Measurements from ENCODE around the gene CACFD1.

The CACFD1 gene

DNA sequence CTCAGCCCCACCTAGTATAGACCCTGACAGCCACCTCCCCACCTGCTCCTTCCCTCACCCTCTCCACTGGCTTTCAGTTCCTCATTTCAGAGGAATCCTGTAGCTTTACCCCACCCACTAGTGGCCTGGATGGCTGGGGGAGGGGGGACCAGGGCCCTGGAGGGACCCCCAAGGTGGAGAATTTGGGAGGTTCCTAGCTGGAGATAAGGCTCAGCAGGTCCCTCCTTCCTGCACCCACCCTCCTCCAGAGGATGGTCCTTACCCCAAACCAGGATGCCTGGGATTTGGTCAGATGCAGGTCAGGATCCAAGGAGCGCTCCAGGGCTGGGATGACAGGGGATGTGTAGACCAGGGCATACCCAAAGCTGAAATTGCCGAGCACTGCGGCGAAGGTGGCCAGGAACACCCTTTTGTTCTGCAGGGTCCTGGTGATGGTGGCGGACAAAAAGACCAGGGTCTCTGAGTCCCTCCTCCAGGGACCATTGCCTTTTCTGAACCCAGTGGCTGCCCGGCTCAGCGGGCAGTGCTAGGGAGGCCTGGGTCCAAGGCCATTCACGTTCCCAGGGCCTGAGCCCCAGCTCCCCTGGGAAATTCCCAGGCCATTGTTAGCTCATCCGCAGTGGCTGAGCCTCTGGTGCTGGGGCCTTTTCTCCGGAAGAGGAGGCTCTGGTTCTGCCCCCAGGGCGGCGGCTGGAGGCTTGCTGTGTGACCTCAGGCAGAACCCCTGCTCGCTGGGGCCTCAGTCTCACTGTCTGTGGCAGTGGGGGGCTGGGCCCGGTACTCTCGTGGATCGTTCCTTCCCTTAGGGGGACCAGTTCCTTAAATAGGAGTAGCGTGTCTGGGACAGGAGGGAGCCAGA, 18.4 kb downstream of the CACFD1 start:
- POLR2A ChIA-PET: interaction anchor here (1.0 to 1.5 kb wide), 4 partner anchors 16 to 130 kb away, joined by 3 to 6 read pairs (median 4); partner anchors contain the start of genes MED22 and RPL7A
- DNase-seq (ENCODE audit: extremely low spot score): no peak
- TF ChIP-seq, protein P1, sequence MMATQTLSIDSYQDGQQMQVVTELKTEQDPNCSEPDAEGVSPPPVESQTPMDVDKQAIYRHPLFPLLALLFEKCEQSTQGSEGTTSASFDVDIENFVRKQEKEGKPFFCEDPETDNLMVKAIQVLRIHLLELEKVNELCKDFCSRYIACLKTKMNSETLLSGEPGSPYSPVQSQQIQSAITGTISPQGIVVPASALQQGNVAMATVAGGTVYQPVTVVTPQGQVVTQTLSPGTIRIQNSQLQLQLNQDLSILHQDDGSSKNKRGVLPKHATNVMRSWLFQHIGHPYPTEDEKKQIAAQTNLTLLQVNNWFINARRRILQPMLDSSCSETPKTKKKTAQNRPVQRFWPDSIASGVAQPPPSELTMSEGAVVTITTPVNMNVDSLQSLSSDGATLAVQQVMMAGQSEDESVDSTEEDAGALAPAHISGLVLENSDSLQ (IDR thresholded peaks at IDR 0.05): no peak
- no peak for TF ChIP-seq SP1 (IDR thresholded peaks at IDR 0.05)
- no peak for TF ChIP-seq L3MBTL2 (conservative IDR thresholded peaks at IDR 0.05)
- TF ChIP-seq SUZ12 (IDR thresholded peaks at IDR 0.05): no peak
- TF ChIP-seq TARDBP (IDR thresholded peaks at IDR 0.05): no peak
- no peak for TF ChIP-seq FOXK2 (IDR thresholded peaks at IDR 0.05)
- TF ChIP-seq NFRKB (IDR thresholded peaks at IDR 0.05): no peak
- no peak for TF ChIP-seq CTBP1 (IDR thresholded peaks at IDR 0.05; ENCODE audit: borderline replicate concordance)
- no peak for TF ChIP-seq ELF4 (IDR thresholded peaks at IDR 0.05)
- TF ChIP-seq LEF1 (IDR thresholded peaks at IDR 0.05; ENCODE audit: borderline replicate concordance): no peak
- no peak for TF ChIP-seq HDGF (IDR thresholded peaks at IDR 0.05; ENCODE audit: borderline replicate concordance)
- TF ChIP-seq FOXM1 (IDR thresholded peaks at IDR 0.05; ENCODE audit: borderline replicate concordance): no peak
- no peak for TF ChIP-seq ZNF384 (IDR thresholded peaks at IDR 0.05)

DNA sequence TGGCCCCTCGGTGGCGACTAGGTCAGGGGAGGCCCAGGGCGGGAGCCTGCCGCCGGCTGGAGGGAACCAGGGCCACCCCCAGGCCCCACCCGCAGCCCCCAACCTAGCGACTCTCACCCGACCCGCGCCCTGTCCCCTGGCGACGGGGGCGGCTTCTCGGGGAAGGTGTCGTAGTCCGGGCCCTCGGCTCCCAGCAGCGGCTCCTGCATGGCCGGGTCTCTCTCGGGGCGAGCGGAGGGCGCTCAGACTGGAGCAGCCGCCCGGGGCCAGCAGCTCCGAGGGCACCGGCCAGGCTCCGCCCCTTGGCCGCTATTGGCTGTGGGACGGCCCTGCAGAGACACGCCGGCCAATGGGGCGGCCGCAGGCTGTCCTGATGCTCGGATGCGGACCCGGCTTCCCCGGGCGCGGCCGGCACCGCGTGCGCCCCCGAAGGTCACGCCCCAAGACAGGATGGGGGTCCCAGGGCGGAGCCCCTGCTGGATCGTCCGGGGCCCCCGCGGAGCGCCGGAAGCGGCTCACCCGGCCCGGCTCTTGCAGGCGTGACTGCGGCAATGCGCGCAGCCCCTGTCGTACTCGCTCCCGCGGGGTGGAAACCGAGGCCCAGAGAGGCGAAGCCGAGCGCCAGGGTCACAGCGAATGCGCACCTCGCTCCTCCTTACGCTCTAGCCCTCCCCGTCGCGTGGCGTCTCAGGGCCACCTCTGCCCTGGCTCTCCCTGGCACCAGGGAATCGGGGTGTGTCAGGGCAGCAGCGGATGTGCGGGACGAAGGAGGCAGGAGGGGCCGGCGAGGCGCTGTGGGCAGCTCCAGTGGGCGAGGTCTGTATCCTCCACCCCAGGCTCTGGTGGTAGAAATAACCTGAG, 19.3 kb downstream of the CACFD1 start, which contains the start of gene SLC2A6:
Gene SLC2A6 (minus strand): TSS at position 249 of the 861 bp plus-strand sequence. CDS start 40 bp downstream, at position 209.
- ChIA-PET CTCF (no interaction called here), POLR2A (interaction anchor here (0.6 to 1.5 kb wide), 7 partner anchors 14 to 131 kb away, joined by 3 to 6 read pairs (median 3); partner anchors contain the start of genes MED22 and RPL7A)
- TF ChIP-seq L3MBTL2 (conservative IDR thresholded peaks at IDR 0.05): peak; percentile 89
- TF ChIP-seq ARNT (IDR thresholded peaks at IDR 0.05): no peak
- peak; percentile 94 for DNase-seq (ENCODE audit: extremely low spot score)

More for the DNA sequence above, 18.4 kb downstream of the CACFD1 start:
- CTCF ChIA-PET: no interaction called here

DNA sequence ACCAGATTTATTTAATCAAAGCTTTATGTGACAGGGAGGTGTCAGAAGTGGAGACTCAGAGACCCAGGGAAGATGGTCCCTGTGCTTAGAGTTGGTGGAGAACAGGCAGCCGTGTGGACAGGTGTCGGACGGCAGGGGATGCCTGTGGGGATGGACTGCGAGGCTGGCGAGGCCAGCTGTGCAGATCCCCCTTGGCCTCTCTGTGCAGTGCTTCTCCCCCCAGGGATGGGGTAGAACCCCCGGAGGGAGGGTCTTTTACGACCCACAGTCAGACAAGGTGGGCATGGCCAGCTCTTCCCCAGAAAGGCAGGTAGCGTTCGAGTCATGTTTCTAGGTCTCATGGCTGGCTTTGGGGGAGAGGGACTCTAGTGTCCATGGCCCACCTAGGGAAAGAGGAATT, 23.8 kb downstream of the CACFD1 start:
- DNase-seq (ENCODE audit: extremely low spot score): no peak
- CTCF ChIA-PET: interaction anchor here (1.1 kb wide), 1 partner anchor 297 kb away, joined by 4 read pairs; no protein-coding TSS in a partner anchor
- POLR2A ChIA-PET: no interaction called here
- TF ChIP-seq ZNF384 (IDR thresholded peaks at IDR 0.05): no peak
- TF ChIP-seq, protein P1 (IDR thresholded peaks at IDR 0.05): no peak
- TF ChIP-seq BHLHE40 (IDR thresholded peaks at IDR 0.05; ENCODE audit: borderline replicate concordance): no peak
- TF ChIP-seq L3MBTL2 (conservative IDR thresholded peaks at IDR 0.05): no peak
- TF ChIP-seq SUZ12 (IDR thresholded peaks at IDR 0.05): no peak
- TF ChIP-seq TARDBP (IDR thresholded peaks at IDR 0.05): no peak
- no peak for TF ChIP-seq HDGF (IDR thresholded peaks at IDR 0.05; ENCODE audit: borderline replicate concordance)
- TF ChIP-seq SP1 (IDR thresholded peaks at IDR 0.05): no peak

DNA sequence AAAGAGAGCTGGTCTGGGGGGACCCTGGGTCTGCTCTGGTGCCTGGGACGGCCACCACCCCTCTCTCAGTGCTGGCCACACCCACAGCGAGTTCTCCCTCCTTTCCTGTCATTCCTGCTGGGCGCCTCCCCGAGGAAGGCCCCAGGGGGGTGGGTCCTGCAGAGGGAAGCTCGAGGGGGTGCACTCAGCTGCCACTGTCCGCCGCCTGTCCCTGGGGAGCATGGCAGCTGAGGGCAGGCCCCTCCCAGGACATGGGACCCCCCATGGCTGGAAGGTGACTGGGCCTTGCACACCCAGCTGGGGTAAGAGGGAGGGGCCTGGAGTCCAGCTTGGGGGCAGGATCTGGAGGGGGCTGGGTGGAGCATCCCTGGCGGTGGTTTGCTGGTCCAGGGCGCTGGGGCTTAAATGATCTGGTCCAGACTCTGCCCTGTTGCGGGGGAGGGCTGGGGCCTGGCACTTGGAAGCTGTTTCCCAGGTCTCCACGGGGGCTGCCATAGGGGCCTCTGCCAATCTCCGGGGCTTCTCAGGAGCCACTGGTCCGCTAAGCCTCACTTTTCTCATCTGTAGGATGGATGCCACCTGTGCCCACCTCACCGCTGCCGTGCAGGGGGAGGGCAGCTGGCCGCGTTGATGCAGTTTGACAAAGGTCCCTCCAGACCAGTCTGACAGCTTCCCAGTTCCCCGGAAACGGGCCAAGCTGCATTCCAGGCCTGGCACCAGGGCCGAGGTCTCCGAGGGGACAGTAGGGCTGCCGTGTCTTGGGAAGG, 25.1 kb downstream of the CACFD1 start:
- no peak for TF ChIP-seq ZNF384 (IDR thresholded peaks at IDR 0.05)
- no peak for TF ChIP-seq TARDBP (IDR thresholded peaks at IDR 0.05)
- TF ChIP-seq NFRKB (IDR thresholded peaks at IDR 0.05): no peak
- TF ChIP-seq SP1 (IDR thresholded peaks at IDR 0.05): no peak
- TF ChIP-seq SUZ12 (IDR thresholded peaks at IDR 0.05): no peak
- TF ChIP-seq FOXM1 (IDR thresholded peaks at IDR 0.05; ENCODE audit: borderline replicate concordance): no peak
- no peak for TF ChIP-seq L3MBTL2 (conservative IDR thresholded peaks at IDR 0.05)
- TF ChIP-seq FOXK2 (IDR thresholded peaks at IDR 0.05): no peak
- no peak for TF ChIP-seq LEF1 (IDR thresholded peaks at IDR 0.05; ENCODE audit: borderline replicate concordance)
- no peak for TF ChIP-seq ARNT (IDR thresholded peaks at IDR 0.05)
- TF ChIP-seq CTBP1 (IDR thresholded peaks at IDR 0.05; ENCODE audit: borderline replicate concordance): no peak
- no peak for TF ChIP-seq ELF4 (IDR thresholded peaks at IDR 0.05)
- no peak for TF ChIP-seq HDGF (IDR thresholded peaks at IDR 0.05; ENCODE audit: borderline replicate concordance)
- TF ChIP-seq, protein P1 (IDR thresholded peaks at IDR 0.05): no peak
- no peak for TF ChIP-seq BHLHE40 (IDR thresholded peaks at IDR 0.05; ENCODE audit: borderline replicate concordance)
- ChIA-PET POLR2A (interaction anchor here (0.6 kb wide), 1 partner anchor 67 kb away, joined by 3 read pairs; the partner anchor contains the start of gene REXO4), CTCF (no interaction called here)
- DNase-seq (ENCODE audit: extremely low spot score): no peak

DNA sequence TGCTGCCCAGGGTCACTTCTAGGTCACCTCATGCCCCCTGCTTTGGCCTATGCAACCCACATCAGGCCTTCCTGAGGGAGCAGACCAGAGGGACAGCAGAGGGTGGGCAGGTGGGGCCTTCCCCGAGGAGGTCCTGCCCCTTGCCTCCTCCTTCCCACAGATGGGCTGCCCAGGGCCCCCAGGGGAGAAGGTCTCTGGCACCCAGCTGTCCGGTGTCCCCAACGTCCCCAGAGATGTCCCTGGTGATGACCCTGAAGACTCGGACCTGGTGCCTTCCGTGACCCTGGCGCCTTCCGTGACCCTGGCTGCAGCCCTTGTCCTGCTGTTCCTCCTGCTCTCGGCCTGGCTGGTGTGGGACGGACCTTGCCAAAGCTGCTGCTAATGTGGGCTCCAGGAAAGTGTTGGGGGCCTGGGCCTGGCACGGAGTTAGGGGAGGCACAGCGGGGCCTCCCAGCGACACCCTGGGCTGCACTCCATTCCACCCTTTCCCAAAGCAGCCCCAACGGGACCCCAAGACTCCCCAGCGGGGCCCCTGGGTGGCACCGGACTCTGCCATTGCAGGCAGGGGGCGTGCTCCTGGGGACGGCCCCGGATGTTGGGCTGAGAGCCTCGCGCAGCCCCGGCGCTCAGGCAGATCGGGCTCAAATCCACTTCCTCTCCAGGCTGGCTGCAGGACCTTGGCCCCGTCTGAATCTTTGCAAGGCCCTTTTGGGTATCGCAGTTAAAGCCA, 25.9 kb downstream of the CACFD1 start:
- ChIA-PET CTCF (interaction anchor here (0.8 to 1.0 kb wide), 2 partner anchors 10 to 229 kb away, joined by 3 to 5 read pairs; no protein-coding TSS in a partner anchor), POLR2A (interaction anchor here (1.3 kb wide), 1 partner anchor 139 kb away, joined by 3 read pairs; no protein-coding TSS in a partner anchor)
- TF ChIP-seq SUZ12 (IDR thresholded peaks at IDR 0.05): no peak
- no peak for TF ChIP-seq BHLHE40 (IDR thresholded peaks at IDR 0.05; ENCODE audit: borderline replicate concordance)
- no peak for TF ChIP-seq CTBP1 (IDR thresholded peaks at IDR 0.05; ENCODE audit: borderline replicate concordance)
- no peak for TF ChIP-seq SP1 (IDR thresholded peaks at IDR 0.05)
- TF ChIP-seq, protein P1 (IDR thresholded peaks at IDR 0.05): no peak
- TF ChIP-seq ARNT (IDR thresholded peaks at IDR 0.05): no peak
- TF ChIP-seq LEF1 (IDR thresholded peaks at IDR 0.05; ENCODE audit: borderline replicate concordance): no peak
- TF ChIP-seq TARDBP (IDR thresholded peaks at IDR 0.05): no peak
- TF ChIP-seq FOXK2 (IDR thresholded peaks at IDR 0.05): no peak
- TF ChIP-seq ELF4 (IDR thresholded peaks at IDR 0.05): no peak
- no peak for TF ChIP-seq NFRKB (IDR thresholded peaks at IDR 0.05)
- TF ChIP-seq FOXA1 (IDR thresholded peaks at IDR 0.05): no peak
- no peak for TF ChIP-seq ZNF384 (IDR thresholded peaks at IDR 0.05)
- no peak for TF ChIP-seq FOXM1 (IDR thresholded peaks at IDR 0.05; ENCODE audit: borderline replicate concordance)
- no peak for TF ChIP-seq L3MBTL2 (conservative IDR thresholded peaks at IDR 0.05)
- no peak for TF ChIP-seq HDGF (IDR thresholded peaks at IDR 0.05; ENCODE audit: borderline replicate concordance)
- no peak for DNase-seq (ENCODE audit: extremely low spot score)

All from HEK293T (cell line).